Measurements from ENCODE around the gene LRPAP1. TPM values are rescaled to one million over a fixed set of nuclear protein-coding genes. Genes with fewer than 3 reads are reported as not detected.
A peak's percentile ranks its signal among the peaks of the same experiment; 100 is the strongest.

The LRPAP1 gene
- total RNA-seq, 1 donor from 2014 or later: 68.5 TPM

DNA sequence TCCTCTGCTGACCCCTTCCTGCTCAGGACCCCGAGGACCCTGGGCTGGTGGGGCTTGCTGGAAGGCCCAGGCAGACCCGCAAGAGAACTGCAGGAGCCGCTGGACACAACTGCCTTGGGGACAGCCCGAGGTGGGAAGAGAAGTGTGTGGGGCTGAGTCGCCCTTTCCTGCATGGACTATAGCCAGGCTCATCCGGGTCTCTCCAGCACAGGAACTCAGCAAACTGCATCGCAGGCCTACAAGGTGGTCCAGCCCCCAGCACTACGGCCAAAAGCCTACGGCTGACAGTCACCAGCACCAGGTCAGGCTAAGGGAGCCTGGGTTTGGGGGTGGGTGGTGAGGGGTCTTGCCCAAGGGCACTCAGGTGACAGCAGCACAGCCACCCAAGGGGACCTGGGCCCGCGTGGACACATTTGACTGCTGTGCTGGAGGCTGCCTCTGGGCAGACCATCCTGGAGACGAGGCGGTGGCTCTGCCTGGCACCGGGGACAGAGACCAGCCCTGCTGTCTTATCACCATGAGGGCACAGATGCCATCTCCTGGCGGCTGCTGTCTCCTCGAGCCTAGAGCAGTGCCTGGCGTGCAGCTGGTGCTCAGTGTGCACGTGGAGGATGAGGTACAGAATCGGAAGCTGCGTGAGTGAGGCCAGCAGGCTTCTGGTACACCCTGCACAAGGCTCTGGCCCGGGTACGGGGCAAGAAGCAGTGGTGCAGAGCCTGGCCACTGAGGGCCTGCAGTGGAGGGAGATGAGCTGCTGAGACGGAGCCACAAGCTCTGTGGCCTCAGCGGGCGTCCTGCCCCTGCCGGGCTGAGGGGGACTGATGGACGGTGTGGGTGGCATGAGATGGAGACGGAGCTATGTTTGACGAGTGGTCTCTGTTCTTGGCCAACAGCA is 15.1 kb downstream of the LRPAP1 start:
- Mint-ChIP-seq H3K27me3 (ENCODE audit: unreplicated experiment) (peaks cover 5% of the 10 kb centered on the region), H3K4me1 (ENCODE audit: low read depth, unreplicated experiment) (peaks cover 8% of the 10 kb centered on the region), H3K9me3 (ENCODE audit: unreplicated experiment) (peaks cover 5% of the 10 kb centered on the region), H3K36me3 (ENCODE audit: unreplicated experiment) (peaks cover 4% of the 10 kb centered on the region), H3K27ac (ENCODE audit: unreplicated experiment) (no peak overlapping the region), H3K4me3 (ENCODE audit: unreplicated experiment) (no peak overlapping the region)
- TF ChIP-seq, protein P1, sequence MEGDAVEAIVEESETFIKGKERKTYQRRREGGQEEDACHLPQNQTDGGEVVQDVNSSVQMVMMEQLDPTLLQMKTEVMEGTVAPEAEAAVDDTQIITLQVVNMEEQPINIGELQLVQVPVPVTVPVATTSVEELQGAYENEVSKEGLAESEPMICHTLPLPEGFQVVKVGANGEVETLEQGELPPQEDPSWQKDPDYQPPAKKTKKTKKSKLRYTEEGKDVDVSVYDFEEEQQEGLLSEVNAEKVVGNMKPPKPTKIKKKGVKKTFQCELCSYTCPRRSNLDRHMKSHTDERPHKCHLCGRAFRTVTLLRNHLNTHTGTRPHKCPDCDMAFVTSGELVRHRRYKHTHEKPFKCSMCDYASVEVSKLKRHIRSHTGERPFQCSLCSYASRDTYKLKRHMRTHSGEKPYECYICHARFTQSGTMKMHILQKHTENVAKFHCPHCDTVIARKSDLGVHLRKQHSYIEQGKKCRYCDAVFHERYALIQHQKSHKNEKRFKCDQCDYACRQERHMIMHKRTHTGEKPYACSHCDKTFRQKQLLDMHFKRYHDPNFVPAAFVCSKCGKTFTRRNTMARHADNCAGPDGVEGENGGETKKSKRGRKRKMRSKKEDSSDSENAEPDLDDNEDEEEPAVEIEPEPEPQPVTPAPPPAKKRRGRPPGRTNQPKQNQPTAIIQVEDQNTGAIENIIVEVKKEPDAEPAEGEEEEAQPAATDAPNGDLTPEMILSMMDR (IDR thresholded peaks at IDR 0.05; ENCODE audit: partially characterized antibody, unreplicated experiment): no peak
- DNase-seq: peak; percentile 8

- H3K27me3 Mint-ChIP-seq (ENCODE audit: unreplicated experiment): peaks cover 5% of the 10 kb centered on the region
- DNase-seq: peak; percentile 10
- TF ChIP-seq, protein P1 (IDR thresholded peaks at IDR 0.05; ENCODE audit: partially characterized antibody, unreplicated experiment): no peak
- peaks cover 5% of the 10 kb centered on the region for H3K9me3 Mint-ChIP-seq (ENCODE audit: unreplicated experiment)
- H3K4me1 Mint-ChIP-seq (ENCODE audit: low read depth, unreplicated experiment): peaks cover 3% of the 10 kb centered on the region
- H3K27ac Mint-ChIP-seq (ENCODE audit: unreplicated experiment): no peak overlapping the region
- no peak overlapping the region for H3K4me3 Mint-ChIP-seq (ENCODE audit: unreplicated experiment)
- H3K36me3 Mint-ChIP-seq (ENCODE audit: unreplicated experiment): peaks cover 4% of the 10 kb centered on the region
Observed at GRCh38 chr4:3516061-3516835, 16.0 kb downstream of the LRPAP1 start.

DNA sequence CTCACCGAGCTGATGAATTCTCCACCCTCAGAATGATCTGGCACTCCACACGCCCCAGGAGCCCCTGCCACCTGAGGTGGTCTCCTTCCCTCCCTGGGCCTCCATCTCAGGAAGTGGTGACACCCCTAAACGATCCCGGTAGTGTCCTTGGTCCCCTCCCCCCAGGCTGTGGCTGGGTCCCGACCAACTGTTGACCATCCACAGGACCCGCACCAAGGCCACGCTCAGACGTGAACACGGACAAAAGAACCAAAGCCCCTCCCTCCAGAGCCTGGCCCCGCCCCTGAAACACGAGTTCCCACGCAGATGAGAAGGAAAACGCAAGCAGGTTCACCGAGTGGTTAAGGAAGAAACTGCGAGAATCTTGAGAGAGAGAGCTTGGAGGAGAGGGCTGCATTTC is 16.6 kb downstream of the LRPAP1 start:
- Mint-ChIP-seq H3K27ac (ENCODE audit: unreplicated experiment) (no peak overlapping the region), H3K36me3 (ENCODE audit: unreplicated experiment) (peaks cover 4% of the 10 kb centered on the region), H3K4me3 (ENCODE audit: unreplicated experiment) (no peak overlapping the region), H3K9me3 (ENCODE audit: unreplicated experiment) (peaks cover 5% of the 10 kb centered on the region), H3K4me1 (ENCODE audit: low read depth, unreplicated experiment) (peaks cover 2% of the 10 kb centered on the region), H3K27me3 (ENCODE audit: unreplicated experiment) (peaks cover 5% of the 10 kb centered on the region)
- TF ChIP-seq, protein P1 (IDR thresholded peaks at IDR 0.05; ENCODE audit: partially characterized antibody, unreplicated experiment): no peak
- peak; percentile 14 for DNase-seq

- TF ChIP-seq, protein P1 (IDR thresholded peaks at IDR 0.05; ENCODE audit: partially characterized antibody, unreplicated experiment): peak; percentile 27
- Mint-ChIP-seq H3K36me3 (ENCODE audit: unreplicated experiment) (peaks cover 4% of the 10 kb centered on the region), H3K4me1 (ENCODE audit: low read depth, unreplicated experiment) (no peaks in the 10 kb centered on the region), H3K27me3 (ENCODE audit: unreplicated experiment) (peaks cover 5% of the 10 kb centered on the region), H3K27ac (ENCODE audit: unreplicated experiment) (no peak overlapping the region), H3K4me3 (ENCODE audit: unreplicated experiment) (no peak overlapping the region), H3K9me3 (ENCODE audit: unreplicated experiment) (peaks cover 5% of the 10 kb centered on the region)
- DNase-seq: peak; percentile 48
Observed at GRCh38 chr4:3514806-3515501, 17.3 kb downstream of the LRPAP1 start.

Measured in glutamatergic neuron (in vitro differentiated cells).